Uterus (tissue), 2 donors: Measurements from ENCODE around the gene STARD7.

ENCODE experiments used
- POLR2A ChIP-seq, 2 donors: fragments of 450-650 bp; IDR thresholded peaks; one replicate each; pipeline ENCODE4 v1.6.1; 2016; ENCODE audit warnings: antibody characterized with exemption in 2 of 2, mild to moderate bottlenecking in 1 of 2, moderate library complexity in 1 of 2
- TF ChIP-seq, protein P1 (sequence below), 4 experiments: fragments of 200-600 bp in 2 of 4; fragments of 450-650 bp in 2 of 4; sonication (generic) in 2 of 4; IDR thresholded peaks; one replicate each; pipeline ENCODE4 v1.5.1; 2016 to 2019; ENCODE audit warnings: antibody characterized with exemption in 4 of 4, mild to moderate bottlenecking in 2 of 4, moderate library complexity in 1 of 4

DNA sequence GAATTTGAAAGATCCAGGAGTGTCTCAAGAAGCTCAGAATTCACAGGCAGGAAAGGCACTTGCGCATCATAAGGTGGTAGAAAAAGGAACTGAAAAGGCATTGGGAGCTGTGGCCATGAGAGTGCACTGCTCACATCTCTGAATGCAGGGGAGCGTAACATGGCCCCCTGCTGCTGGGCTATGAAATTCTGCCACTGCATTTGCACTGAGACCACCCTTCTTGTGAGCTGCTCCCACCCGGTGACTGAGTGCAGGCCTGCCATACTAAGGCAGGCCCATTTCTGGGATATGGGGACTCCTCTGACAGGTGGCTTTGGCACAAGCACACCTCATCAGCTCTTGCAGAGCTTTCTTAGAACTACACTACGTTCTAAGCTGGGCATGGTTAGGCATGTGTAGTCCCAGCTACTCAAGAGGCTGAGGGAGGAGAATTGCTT, 25.3 kb upstream of the STARD7 start:
- TF ChIP-seq, protein P1, sequence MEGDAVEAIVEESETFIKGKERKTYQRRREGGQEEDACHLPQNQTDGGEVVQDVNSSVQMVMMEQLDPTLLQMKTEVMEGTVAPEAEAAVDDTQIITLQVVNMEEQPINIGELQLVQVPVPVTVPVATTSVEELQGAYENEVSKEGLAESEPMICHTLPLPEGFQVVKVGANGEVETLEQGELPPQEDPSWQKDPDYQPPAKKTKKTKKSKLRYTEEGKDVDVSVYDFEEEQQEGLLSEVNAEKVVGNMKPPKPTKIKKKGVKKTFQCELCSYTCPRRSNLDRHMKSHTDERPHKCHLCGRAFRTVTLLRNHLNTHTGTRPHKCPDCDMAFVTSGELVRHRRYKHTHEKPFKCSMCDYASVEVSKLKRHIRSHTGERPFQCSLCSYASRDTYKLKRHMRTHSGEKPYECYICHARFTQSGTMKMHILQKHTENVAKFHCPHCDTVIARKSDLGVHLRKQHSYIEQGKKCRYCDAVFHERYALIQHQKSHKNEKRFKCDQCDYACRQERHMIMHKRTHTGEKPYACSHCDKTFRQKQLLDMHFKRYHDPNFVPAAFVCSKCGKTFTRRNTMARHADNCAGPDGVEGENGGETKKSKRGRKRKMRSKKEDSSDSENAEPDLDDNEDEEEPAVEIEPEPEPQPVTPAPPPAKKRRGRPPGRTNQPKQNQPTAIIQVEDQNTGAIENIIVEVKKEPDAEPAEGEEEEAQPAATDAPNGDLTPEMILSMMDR (IDR thresholded peaks at IDR 0.05) = no peak
- TF ChIP-seq POLR2A (IDR thresholded peaks at IDR 0.05) = no peak
